Measurements from ENCODE around the gene ARMC9.

ARMC9 gene

DNA sequence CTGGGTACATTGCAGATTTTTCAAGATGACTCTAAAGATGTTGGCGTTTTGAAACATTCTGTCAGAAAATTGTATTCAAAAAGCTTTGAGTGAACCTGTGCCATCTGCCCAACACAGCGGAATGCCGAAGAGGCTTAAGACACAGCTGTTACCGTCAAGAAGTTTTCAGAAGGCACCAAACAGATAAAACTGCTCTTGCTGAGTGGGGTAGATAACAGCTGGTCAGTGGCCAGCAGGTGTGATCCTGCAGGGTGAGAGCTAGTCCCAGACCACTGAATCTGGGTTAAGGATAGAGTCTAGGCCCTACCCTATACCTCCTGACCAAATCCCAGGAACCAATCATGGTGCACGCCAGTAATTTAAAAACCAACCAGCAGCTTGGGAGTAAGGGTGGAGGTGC is 136.6 kb downstream of the ARMC9 start:
- TF ChIP-seq, protein P1, sequence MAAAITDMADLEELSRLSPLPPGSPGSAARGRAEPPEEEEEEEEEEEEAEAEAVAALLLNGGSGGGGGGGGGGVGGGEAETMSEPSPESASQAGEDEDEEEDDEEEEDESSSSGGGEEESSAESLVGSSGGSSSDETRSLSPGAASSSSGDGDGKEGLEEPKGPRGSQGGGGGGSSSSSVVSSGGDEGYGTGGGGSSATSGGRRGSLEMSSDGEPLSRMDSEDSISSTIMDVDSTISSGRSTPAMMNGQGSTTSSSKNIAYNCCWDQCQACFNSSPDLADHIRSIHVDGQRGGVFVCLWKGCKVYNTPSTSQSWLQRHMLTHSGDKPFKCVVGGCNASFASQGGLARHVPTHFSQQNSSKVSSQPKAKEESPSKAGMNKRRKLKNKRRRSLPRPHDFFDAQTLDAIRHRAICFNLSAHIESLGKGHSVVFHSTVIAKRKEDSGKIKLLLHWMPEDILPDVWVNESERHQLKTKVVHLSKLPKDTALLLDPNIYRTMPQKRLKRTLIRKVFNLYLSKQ (tag by site-specific recombination; IDR thresholded peaks at IDR 0.05; ENCODE audit: borderline replicate concordance) = no peak
- TF ChIP-seq PRDM1 (tag by site-specific recombination; IDR thresholded peaks at IDR 0.05) (no peak), ZFHX2 (tag by site-specific recombination; conservative IDR thresholded peaks at IDR 0.05) (no peak), SETDB1 (IDR thresholded peaks at IDR 0.05; ENCODE audit: insufficient read length, low read length) (no peak), TRIM28 (IDR thresholded peaks at IDR 0.05; ENCODE audit: borderline replicate concordance, low read length) (no peak), ZNF202 (tag by site-specific recombination; IDR thresholded peaks at IDR 0.05; ENCODE audit: borderline replicate concordance) (no peak), ZNF16 (tag by site-specific recombination; IDR thresholded peaks at IDR 0.05; ENCODE audit: low read depth) (no peak), KLF7 (tag by site-specific recombination; IDR thresholded peaks at IDR 0.05; ENCODE audit: borderline replicate concordance) (no peak), ZNF473 (tag by site-specific recombination; IDR thresholded peaks at IDR 0.05) (no peak), ZNF530 (tag by site-specific recombination; IDR thresholded peaks at IDR 0.05; ENCODE audit: low read depth) (no peak), ZNF24 (tag by site-specific recombination; IDR thresholded peaks at IDR 0.05) (no peak), ZNF76 (tag by site-specific recombination; IDR thresholded peaks at IDR 0.05; ENCODE audit: borderline replicate concordance, low read depth) (no peak), OSR2 (tag by site-specific recombination; IDR thresholded peaks at IDR 0.05) (no peak), ZNF37A (tag by site-specific recombination; IDR thresholded peaks at IDR 0.05) (no peak), ZNF157 (tag by site-specific recombination; IDR thresholded peaks at IDR 0.05) (no peak)
- TF ChIP-seq, protein P2, sequence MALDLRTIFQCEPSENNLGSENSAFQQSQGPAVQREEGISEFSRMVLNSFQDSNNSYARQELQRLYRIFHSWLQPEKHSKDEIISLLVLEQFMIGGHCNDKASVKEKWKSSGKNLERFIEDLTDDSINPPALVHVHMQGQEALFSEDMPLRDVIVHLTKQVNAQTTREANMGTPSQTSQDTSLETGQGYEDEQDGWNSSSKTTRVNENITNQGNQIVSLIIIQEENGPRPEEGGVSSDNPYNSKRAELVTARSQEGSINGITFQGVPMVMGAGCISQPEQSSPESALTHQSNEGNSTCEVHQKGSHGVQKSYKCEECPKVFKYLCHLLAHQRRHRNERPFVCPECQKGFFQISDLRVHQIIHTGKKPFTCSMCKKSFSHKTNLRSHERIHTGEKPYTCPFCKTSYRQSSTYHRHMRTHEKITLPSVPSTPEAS (tag by site-specific recombination; IDR thresholded peaks at IDR 0.05) = no peak
- TF ChIP-seq, protein P3, sequence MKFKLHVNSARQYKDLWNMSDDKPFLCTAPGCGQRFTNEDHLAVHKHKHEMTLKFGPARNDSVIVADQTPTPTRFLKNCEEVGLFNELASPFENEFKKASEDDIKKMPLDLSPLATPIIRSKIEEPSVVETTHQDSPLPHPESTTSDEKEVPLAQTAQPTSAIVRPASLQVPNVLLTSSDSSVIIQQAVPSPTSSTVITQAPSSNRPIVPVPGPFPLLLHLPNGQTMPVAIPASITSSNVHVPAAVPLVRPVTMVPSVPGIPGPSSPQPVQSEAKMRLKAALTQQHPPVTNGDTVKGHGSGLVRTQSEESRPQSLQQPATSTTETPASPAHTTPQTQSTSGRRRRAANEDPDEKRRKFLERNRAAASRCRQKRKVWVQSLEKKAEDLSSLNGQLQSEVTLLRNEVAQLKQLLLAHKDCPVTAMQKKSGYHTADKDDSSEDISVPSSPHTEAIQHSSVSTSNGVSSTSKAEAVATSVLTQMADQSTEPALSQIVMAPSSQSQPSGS (tag by site-specific recombination; IDR thresholded peaks at IDR 0.05; ENCODE audit: low read depth) = no peak
- POLR2A ChIA-PET = no interaction called here
- CTCF ChIA-PET = interaction anchor here (1.0 kb wide), 1 partner anchor 77 kb away, joined by 3 read pairs; no protein-coding TSS in a partner anchor
- peaks cover 0 to 27% of the 10 kb centered on the region in 2 experiments; a peak in 1 of 3 replicates for H3K36me3 ChIP-seq (ENCODE audit: control insufficient read depth in 2 of 2, insufficient read depth in 1 of 2, low read length in 2 of 2)
- no peaks in the 10 kb centered on the region for H3K4me1 ChIP-seq (ENCODE audit: control insufficient read depth, insufficient read depth, low read length)
- no peak overlapping the region for H3K27ac ChIP-seq (ENCODE audit: extremely low read depth, low read depth, low read length)
- H3K4me3 ChIP-seq (ENCODE audit: low read depth, low read length) = no peak overlapping the region
- H3K9me3 ChIP-seq (ENCODE audit: control insufficient read depth, insufficient read depth, low read depth, low read length) = no peaks in the 10 kb centered on the region

DNA sequence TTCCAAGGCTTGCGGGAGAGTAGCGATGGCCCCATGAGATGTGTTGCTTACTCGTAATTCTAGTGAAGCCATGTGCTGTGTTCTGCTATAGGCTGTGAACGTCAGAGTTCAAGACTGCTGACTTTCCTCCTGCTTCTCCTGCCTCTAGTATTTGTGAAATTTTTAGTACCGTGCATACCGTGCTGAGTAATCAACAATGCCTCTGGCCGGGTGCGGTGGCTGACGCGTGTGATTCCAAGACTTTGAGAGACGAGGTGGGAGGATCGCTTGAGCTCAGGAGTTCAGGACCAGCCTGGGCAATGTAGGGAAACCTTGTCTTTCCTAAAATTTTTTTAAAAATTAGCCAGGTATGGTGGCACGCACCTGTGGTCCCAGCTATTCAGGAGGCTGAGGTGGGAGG is 137.2 kb downstream of the ARMC9 start:
- peaks cover 0 to 27% of the 10 kb centered on the region in 2 experiments; a peak in 1 of 3 replicates for H3K36me3 ChIP-seq (ENCODE audit: control insufficient read depth in 2 of 2, insufficient read depth in 1 of 2, low read length in 2 of 2)
- POLR2A ChIA-PET = no interaction called here
- no peaks in the 10 kb centered on the region for H3K9me3 ChIP-seq (ENCODE audit: control insufficient read depth, insufficient read depth, low read depth, low read length)
- CTCF ChIA-PET = interaction anchor here (0.6 to 0.7 kb wide), 2 partner anchors 72 to 94 kb away, joined by 4 to 5 read pairs; no protein-coding TSS in a partner anchor
- H3K4me3 ChIP-seq (ENCODE audit: low read depth, low read length) = no peak overlapping the region
- H3K4me1 ChIP-seq (ENCODE audit: control insufficient read depth, insufficient read depth, low read length) = no peaks in the 10 kb centered on the region
- no peak overlapping the region for H3K27ac ChIP-seq (ENCODE audit: extremely low read depth, low read depth, low read length)
- TF ChIP-seq ZNF341 (tag by site-specific recombination; IDR thresholded peaks at IDR 0.05; ENCODE audit: low read depth) (no peak), ZNF549 (tag by site-specific recombination; IDR thresholded peaks at IDR 0.05) (no peak), ZNF132 (tag by site-specific recombination; IDR thresholded peaks at IDR 0.05; ENCODE audit: borderline replicate concordance) (no peak), ZNF658 (tag by site-specific recombination; IDR thresholded peaks at IDR 0.05) (no peak), FEZF1 (tag by site-specific recombination; IDR thresholded peaks at IDR 0.05) (no peak)
- TF ChIP-seq, protein P4, sequence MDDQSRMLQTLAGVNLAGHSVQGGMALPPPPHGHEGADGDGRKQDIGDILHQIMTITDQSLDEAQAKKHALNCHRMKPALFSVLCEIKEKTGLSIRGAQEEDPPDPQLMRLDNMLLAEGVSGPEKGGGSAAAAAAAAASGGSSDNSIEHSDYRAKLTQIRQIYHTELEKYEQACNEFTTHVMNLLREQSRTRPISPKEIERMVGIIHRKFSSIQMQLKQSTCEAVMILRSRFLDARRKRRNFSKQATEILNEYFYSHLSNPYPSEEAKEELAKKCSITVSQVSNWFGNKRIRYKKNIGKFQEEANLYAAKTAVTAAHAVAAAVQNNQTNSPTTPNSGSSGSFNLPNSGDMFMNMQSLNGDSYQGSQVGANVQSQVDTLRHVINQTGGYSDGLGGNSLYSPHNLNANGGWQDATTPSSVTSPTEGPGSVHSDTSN (CRISPR knock-in tag; IDR thresholded peaks at IDR 0.05) = no peak
- TF ChIP-seq, protein P5, sequence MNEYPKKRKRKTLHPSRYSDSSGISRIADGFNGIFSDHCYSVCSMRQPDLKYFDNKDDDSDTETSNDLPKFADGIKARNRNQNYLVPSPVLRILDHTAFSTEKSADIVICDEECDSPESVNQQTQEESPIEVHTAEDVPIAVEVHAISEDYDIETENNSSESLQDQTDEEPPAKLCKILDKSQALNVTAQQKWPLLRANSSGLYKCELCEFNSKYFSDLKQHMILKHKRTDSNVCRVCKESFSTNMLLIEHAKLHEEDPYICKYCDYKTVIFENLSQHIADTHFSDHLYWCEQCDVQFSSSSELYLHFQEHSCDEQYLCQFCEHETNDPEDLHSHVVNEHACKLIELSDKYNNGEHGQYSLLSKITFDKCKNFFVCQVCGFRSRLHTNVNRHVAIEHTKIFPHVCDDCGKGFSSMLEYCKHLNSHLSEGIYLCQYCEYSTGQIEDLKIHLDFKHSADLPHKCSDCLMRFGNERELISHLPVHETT (tag by site-specific recombination; IDR thresholded peaks at IDR 0.05) = no peak
- TF ChIP-seq, protein P6, sequence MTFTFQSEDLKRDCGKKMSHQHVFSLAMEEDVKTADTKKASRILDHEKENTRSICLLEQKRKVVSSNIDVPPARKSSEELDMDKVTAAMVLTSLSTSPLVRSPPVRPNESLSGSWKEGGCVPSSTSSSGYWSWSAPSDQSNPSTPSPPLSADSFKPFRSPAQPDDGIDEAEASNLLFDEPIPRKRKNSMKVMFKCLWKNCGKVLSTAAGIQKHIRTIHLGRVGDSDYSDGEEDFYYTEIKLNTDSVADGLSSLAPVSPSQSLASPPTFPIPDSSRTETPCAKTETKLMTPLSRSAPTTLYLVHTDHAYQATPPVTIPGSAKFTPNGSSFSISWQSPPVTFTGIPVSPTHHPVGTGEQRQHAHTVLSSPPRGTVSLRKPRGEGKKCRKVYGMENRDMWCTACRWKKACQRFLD (tag by site-specific recombination; IDR thresholded peaks at IDR 0.05) = no peak
